PC-3 (cell line): ENCODE results near the gene NHS. TPM values are rescaled to one million over a fixed set of nuclear protein-coding genes. Genes with fewer than 3 reads are reported as not detected.

ENCODE experiments used
- ATAC-seq: fragments of 200-7000 bp; cut with Tn5 transposase; 2 replicates; pipeline ENCODE4 v1.9.1; 2020; ENCODE audit warnings: mild to moderate bottlenecking, moderate library complexity
- BruUV-seq: library from RNA; stranded (reverse); fragments of 400-500 nt; replicated peaks from 2 replicates; lab custom pipeline; 2021; lab: Mats Ljungman, UMichigan
- CTCF ChIA-PET: fragments of 300-600 bp; sonication (Branson Sonifier 250); formaldehyde crosslinking; loops from one replicate; lab custom pipeline; 2022; ENCODE audit warnings: antibody characterized with exemption; lab: Charles Lee
- POLR2A ChIA-PET: fragments of 300-600 bp; sonication (Branson Sonifier 250); formaldehyde crosslinking; loops from one replicate; lab custom pipeline; 2022; ENCODE audit warnings: antibody characterized with exemption; ENCODE audit not compliant: unreplicated experiment; lab: Charles Lee
- DNase-seq: peaks from one replicate; pipeline ENCODE4 v3.0.0-alpha.2; 2015
- H2AFZ ChIP-seq: fragments of 300-600 bp; sonication (generic); 2 replicates; pipeline ENCODE4 v1.6.0; 2016; ENCODE audit warnings: antibody characterized with exemption, low read length
- H3F3A ChIP-seq: fragments of 300-600 bp; sonication (generic); one replicate; pipeline ENCODE4 v1.6.0; 2017; ENCODE audit warnings: antibody characterized with exemption, low read length, control low read depth, mild to moderate bottlenecking; ENCODE audit not compliant: unreplicated experiment
- H3K27ac ChIP-seq: fragments of 300-600 bp; sonication (generic); 2 replicates; pipeline ENCODE4 v1.5.1; 2016; ENCODE audit warnings: mild to moderate bottlenecking, low read length
- H3K27me3 ChIP-seq: fragments of 300-600 bp; sonication (generic); 2 replicates; pipeline ENCODE4 v1.6.1; 2016; ENCODE audit warnings: low read length, mixed read lengths
- H3K36me3 ChIP-seq: fragments of 300-600 bp; sonication (generic); 2 replicates; pipeline ENCODE4 v1.6.1; 2016; ENCODE audit warnings: low read depth, mixed run types, low read length, mixed read lengths
- H3K4me1 ChIP-seq: fragments of 300-600 bp; sonication (generic); 2 replicates; pipeline ENCODE4 v1.5.1; 2016; ENCODE audit warnings: low read length; ENCODE audit not compliant: insufficient read depth
- H3K4me2 ChIP-seq: fragments of 300-600 bp; sonication (generic); 2 replicates; pipeline ENCODE4 v1.6.0; 2016; ENCODE audit warnings: low read length
- H3K4me3 ChIP-seq: fragments of 300-600 bp; sonication (generic); 2 replicates; pipeline ENCODE4 v1.5.1; 2016; ENCODE audit warnings: mild to moderate bottlenecking, low read length, mixed read lengths
- H3K79me2 ChIP-seq: fragments of 300-600 bp; sonication (generic); 2 replicates; pipeline ENCODE4 v1.6.1; 2017; ENCODE audit warnings: low read length, mixed read lengths
- H3K9ac ChIP-seq: fragments of 300-600 bp; sonication (generic); 2 replicates; pipeline ENCODE4 v1.6.0; 2016; ENCODE audit warnings: mild to moderate bottlenecking, low read length
- H3K9me2 ChIP-seq: fragments of 300-600 bp; sonication (generic); replicated peaks from 2 replicates; pipeline ENCODE4 v1.6.1; 2016; ENCODE audit warnings: mixed run types, low read length, mixed read lengths
- H3K9me3 ChIP-seq: fragments of 300-600 bp; sonication (generic); 2 replicates; pipeline ENCODE4 v1.6.1; 2016; ENCODE audit warnings: low read length, mixed read lengths
- H4K20me1 ChIP-seq: fragments of 300-600 bp; sonication (generic); 2 replicates; pipeline ENCODE4 v1.6.1; 2016; ENCODE audit warnings: low read length, mixed read lengths
- EZH2 ChIP-seq: fragments of 300-600 bp; sonication (generic); IDR thresholded peaks from one replicate; pipeline ENCODE4 v1.6.1; 2017; ENCODE audit warnings: antibody characterized with exemption, mild to moderate bottlenecking, low read length; ENCODE audit not compliant: unreplicated experiment
- EZH2phosphoT487 ChIP-seq: fragments of 300-600 bp; sonication (generic); IDR thresholded peaks from 2 replicates; pipeline ENCODE4 v1.6.1; 2018; ENCODE audit warnings: mild to moderate bottlenecking, antibody characterized with exemption, low read length, borderline replicate concordance
- intact Hi-C: fragments of 100-400 bp; cut with micrococcal nuclease; formaldehyde crosslinking; loops from 2 replicates; pipeline ENCODE4 v1.9.0; 2023
- total RNA-seq: library from RNA; depleted of rRNA; stranded (reverse); fragments of >200 nt; gene quantifications from 2 replicates; pipeline ENCODE4 v1.2.3, GENCODE V29; 2014
- TF ChIP-seq, protein P1 (sequence below): fragments of 300-600 bp; sonication (generic); conservative IDR thresholded peaks from 2 replicates; pipeline ENCODE4 v1.5.1; 2017; ENCODE audit warnings: antibody characterized with exemption, low read depth, mild to moderate bottlenecking, low read length

The NHS gene
- total RNA-seq, 1 experiment from 2014 or later = 4.9 TPM

DNA sequence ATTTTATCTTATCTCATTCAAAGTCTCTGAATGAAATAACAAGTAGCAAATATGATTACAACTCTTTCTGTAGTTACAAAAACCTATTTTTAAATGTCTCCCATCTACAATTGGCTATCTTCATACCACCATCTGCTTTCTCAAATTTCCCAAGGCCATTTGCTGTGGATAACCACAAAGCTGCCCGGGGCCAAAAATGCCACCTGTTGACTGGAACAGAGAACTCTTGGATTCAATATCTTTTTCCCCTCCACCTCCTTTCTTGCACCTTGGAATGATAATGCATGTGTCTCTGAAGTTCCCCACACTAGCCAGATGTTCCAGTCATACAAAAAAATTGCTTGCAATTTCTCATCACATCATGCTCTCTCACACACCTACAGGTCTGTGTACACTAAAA lies 269.0 kb downstream of the NHS start:
- H3K9ac ChIP-seq = no peak overlapping the region
- intact Hi-C loops = no loop called here
- TF ChIP-seq, protein P1, sequence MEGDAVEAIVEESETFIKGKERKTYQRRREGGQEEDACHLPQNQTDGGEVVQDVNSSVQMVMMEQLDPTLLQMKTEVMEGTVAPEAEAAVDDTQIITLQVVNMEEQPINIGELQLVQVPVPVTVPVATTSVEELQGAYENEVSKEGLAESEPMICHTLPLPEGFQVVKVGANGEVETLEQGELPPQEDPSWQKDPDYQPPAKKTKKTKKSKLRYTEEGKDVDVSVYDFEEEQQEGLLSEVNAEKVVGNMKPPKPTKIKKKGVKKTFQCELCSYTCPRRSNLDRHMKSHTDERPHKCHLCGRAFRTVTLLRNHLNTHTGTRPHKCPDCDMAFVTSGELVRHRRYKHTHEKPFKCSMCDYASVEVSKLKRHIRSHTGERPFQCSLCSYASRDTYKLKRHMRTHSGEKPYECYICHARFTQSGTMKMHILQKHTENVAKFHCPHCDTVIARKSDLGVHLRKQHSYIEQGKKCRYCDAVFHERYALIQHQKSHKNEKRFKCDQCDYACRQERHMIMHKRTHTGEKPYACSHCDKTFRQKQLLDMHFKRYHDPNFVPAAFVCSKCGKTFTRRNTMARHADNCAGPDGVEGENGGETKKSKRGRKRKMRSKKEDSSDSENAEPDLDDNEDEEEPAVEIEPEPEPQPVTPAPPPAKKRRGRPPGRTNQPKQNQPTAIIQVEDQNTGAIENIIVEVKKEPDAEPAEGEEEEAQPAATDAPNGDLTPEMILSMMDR = no peak
- no peak for TF ChIP-seq EZH2phosphoT487
- no peak for TF ChIP-seq EZH2
- ATAC-seq (no peak), DNase-seq (no peak)
- no peaks in the 10 kb centered on the region for H4K20me1 ChIP-seq
- H3K4me2 ChIP-seq = no peak overlapping the region
- H3K4me3 ChIP-seq = no peak overlapping the region
- H3K4me1 ChIP-seq = no peaks in the 10 kb centered on the region
- no peak overlapping the region for H2AFZ ChIP-seq
- H3K79me2 ChIP-seq = no peaks in the 10 kb centered on the region
- no peaks in the 10 kb centered on the region for H3K9me3 ChIP-seq
- H3K9me2 ChIP-seq = no peaks in the 10 kb centered on the region
- POLR2A ChIA-PET = no interaction called here
- BruUV-seq = no TSS peak
- H3K27ac ChIP-seq = no peak overlapping the region
- no peaks in the 10 kb centered on the region for H3K27me3 ChIP-seq
- CTCF ChIA-PET = no interaction called here
- H3K36me3 ChIP-seq = no peaks in the 10 kb centered on the region
- no peaks in the 10 kb centered on the region for H3F3A ChIP-seq

DNA sequence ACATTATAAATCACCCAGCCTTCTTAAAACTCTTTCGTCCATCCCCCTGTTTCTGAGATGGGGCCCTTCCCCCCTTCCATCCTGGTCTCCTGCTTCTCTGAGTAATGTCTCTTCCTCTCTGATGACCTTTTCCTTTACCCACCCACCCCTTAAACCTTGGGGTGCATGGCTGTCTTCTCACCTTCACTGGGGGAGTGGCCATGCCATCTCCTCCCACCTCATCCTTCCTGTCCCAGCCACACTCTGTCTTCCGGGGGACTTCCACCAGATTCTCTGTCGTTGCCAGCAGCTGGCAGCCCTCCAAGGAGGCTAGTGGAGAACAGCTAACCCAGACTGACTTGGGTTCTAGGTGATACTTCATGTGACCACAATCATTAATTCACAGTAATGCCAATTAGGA lies 279.1 kb downstream of the NHS start:
- Histone ChIP-seq H2AFZ (no peak overlapping the region), H3K4me2 (no peak overlapping the region), H3K9me3 (no peaks in the 10 kb centered on the region), H3K9ac (no peak overlapping the region), H3K27me3 (no peaks in the 10 kb centered on the region), H4K20me1 (no peaks in the 10 kb centered on the region), H3K36me3 (no peaks in the 10 kb centered on the region), H3K27ac (no peak overlapping the region), H3K4me1 (no peaks in the 10 kb centered on the region), H3F3A (no peaks in the 10 kb centered on the region), H3K79me2 (no peaks in the 10 kb centered on the region), H3K4me3 (no peak overlapping the region), H3K9me2 (no peaks in the 10 kb centered on the region)
- CTCF ChIA-PET = no interaction called here
- TF ChIP-seq EZH2 = no peak
- TF ChIP-seq, protein P1 = no peak
- TF ChIP-seq EZH2phosphoT487 = no peak
- intact Hi-C loops = no loop called here
- BruUV-seq = no TSS peak
- ATAC-seq (no peak), DNase-seq (no peak)
- POLR2A ChIA-PET = no interaction called here

DNA sequence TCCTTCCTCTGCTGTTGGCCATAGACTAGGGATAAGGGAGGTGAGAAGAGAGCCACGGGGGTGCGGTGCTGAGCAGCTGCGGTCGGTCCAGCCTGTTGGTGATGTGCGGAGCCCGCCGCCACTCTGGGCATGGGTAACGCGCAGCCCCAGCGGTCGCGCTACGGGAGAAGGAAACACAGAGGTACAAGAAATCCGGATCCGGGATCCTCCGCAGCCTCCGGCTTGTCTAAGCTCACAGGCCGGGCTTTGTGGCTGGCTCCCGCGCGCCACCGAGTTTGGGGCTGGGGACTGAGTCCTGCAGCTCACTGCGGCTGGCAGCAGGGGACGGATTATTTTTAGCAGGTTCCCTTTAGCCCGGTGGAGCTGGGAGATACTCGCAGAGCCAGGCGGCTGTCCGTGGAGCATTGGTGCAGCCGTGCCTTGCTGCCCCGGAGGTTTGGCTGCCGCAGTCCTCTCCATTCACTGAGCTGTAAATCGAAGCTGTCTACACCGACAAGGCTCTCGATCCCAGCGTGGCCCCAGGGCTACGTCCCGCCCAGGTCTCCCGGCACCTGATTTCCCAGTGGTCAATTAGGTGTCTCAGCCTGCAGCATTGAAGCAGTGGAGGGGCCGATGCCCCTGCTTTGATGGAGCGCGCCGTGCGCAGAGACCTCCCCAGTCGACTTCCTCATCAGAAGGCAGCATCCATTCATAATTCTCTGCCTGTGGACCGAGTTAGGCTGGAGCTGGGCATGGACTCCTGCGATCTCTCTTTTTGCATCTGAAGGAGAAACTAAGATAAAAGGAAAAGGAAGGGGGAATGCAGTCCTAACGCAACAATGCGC lies 280.4 kb downstream of the NHS start:
- H3K9ac ChIP-seq = no peak overlapping the region
- H3K4me2 ChIP-seq = peak overlapping the region; percentile 63
- H3K79me2 ChIP-seq = no peaks in the 10 kb centered on the region
- H2AFZ ChIP-seq = no peak overlapping the region
- no peaks in the 10 kb centered on the region for H3K9me2 ChIP-seq
- no peaks in the 10 kb centered on the region for H3K27me3 ChIP-seq
- H3K9me3 ChIP-seq = no peaks in the 10 kb centered on the region
- no TSS peak for BruUV-seq
- intact Hi-C loops = no loop called here
- TF ChIP-seq, protein P1 = no peak
- TF ChIP-seq EZH2 (no peak), EZH2phosphoT487 (no peak)
- H3F3A ChIP-seq = no peaks in the 10 kb centered on the region
- H3K27ac ChIP-seq = no peak overlapping the region
- peak overlapping the region; percentile 47; the same call in 1 of the 2 replicates for H3K4me3 ChIP-seq
- H4K20me1 ChIP-seq = no peaks in the 10 kb centered on the region
- DNase-seq = no peak
- ChIA-PET POLR2A (no interaction called here), CTCF (no interaction called here)
- H3K4me1 ChIP-seq = no peaks in the 10 kb centered on the region
- no peaks in the 10 kb centered on the region for H3K36me3 ChIP-seq
- ATAC-seq = peak; percentile 46
